ENCODE results near the gene PRR5.
"Not testable (repeated sequence)": the region's sequence is repeated elsewhere in the genome, so short reads cannot be mapped to it uniquely, and the experiment has no call there.

PRR5 gene

DNA sequence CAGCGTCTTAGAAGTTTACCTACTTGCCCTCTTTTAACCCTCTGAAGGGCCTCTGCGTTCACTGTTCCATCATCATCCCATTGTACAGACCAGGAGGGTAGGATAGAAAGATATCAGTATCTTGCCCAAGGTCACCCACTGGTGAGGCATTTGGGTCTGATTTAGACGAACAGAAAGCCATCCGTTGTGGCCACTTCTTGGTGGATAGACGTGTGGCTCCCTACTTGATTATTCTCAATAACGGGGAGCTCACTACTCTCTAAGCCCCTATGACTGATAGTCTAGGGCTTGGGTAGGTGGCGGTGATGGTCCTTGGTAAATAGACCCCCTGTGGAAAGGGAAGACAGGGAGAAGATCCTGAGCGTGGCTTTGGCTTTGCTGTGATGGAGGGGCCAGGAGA lies 28.6 kb upstream of the PRR5 start:
- DNase-seq (ENCODE audit: low spot score), result no peak

DNA sequence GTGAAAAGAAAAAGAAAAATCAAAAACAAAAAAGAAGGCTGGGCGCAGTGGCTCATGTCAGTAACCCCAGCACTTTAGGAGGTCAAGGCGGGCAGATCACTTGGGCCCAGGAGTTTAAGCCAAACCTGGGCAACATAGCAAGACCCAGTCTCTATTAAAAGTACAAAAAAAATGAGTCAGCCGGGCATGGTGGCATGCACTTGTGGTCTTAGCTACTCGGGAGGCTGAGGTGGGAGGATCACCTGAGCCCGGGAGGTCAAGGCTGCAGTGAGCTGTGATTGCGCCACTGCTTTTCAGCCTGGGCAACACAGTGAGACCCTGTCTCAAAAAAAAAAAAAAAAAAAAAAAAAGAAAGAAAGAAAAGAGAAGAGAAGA lies 26.0 kb upstream of the PRR5 start:
- not testable (repeated sequence) for DNase-seq (ENCODE audit: low spot score)

DNA sequence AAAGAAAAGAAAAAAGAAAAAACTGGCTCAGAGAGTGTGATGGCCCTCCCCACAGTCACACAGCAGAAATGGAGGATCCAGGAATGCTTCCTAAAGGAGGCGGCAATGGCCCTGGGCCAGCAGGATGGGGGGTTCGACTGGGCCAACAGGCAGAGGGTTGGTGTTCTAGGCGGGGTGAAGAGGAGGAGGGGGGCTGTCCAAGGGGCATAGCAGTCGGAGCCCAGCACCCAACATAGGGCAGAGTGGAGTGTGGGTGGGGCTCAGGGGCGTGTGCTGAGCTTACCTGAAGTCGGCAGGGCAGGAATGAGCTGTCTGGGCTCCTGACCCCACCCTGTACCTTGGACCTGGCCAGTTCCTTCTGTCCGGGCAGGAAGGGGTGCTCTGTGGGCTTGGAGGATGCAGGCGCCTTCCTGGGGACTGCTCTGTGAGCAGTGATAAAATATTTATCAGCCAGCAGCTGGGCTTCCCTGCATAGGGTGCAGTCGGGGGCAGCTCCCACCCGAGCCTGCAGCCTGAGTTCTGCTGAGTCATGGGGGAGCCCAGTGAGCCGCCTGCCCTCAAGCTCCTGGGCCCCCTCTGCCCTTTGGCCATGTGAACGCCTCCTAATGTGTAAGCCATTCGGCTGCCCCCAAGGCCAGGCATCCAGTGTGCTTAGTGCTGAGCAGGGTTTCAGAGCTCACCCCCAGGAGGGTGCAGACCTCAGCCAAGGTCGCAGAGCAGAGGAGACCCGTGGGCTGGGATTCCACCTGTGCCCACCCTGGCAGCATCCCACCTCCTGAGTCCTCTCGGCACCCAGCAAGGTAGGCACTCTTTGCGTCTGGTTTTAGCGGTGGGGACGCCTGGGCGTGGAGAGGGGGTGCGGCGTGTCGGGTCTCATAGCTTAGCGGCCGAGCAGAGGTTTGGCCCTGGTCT lies 25.3 kb upstream of the PRR5 start:
- DNase-seq (ENCODE audit: low spot score), result no peak

DNA sequence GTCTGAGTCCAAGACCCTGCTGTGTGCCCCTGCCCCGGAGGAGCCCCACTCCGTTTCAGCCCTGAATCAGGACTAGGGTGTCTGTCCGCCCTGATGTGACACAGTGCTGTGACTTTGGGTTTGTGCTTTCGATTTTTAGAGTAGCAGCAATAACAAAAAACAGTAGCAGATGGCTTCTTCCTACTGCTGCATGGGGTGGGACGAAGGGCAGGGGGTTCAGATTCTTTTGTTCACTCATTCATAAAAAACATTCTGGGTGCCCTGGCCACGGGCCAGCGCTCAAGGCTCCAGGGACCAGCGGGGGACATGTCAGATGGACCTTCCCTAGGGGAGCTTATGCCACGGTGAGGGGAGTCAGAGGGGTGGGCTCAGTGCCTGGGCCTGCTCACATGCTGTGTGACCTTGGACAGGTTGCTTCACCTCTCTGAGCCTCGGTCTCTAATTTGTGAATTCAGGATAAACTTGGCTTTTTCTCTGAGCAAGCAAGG lies 24.6 kb upstream of the PRR5 start:
- DNase-seq (ENCODE audit: low spot score), result no peak

DNA sequence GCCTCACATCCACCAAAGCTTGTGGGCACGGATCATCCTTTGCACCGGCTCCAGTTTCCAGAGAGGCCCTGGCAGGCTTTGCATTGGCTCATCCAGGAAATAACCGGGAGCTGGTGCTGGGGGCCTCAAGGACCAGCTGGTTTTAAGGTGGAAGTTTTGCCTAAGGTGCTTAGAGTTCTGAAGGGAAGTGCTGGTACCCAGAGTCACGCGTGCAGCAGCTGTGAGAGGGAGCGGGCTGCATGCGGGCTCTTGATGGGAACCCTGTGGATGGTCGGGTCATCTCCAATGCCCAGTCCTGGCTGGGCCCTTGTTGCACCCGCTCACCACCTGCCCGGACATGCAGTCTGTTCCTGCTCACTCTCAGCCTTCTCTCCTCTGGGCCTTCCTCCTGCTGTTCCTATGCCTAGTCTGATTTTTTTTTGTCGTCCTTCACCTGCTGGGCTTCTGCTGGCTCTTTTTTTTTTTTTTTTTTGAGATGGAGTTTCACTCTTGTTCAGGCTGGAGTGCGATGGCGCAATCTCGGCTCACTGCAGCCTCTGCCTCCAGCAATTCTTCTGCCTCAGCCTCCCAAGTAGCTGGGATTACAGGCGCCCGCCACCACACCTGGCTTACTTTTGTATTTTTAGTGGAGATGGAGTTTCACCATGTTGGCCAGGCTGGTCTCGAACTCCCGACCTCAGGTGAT lies 24.0 kb upstream of the PRR5 start:
- DNase-seq (ENCODE audit: low spot score), result no peak

DNA sequence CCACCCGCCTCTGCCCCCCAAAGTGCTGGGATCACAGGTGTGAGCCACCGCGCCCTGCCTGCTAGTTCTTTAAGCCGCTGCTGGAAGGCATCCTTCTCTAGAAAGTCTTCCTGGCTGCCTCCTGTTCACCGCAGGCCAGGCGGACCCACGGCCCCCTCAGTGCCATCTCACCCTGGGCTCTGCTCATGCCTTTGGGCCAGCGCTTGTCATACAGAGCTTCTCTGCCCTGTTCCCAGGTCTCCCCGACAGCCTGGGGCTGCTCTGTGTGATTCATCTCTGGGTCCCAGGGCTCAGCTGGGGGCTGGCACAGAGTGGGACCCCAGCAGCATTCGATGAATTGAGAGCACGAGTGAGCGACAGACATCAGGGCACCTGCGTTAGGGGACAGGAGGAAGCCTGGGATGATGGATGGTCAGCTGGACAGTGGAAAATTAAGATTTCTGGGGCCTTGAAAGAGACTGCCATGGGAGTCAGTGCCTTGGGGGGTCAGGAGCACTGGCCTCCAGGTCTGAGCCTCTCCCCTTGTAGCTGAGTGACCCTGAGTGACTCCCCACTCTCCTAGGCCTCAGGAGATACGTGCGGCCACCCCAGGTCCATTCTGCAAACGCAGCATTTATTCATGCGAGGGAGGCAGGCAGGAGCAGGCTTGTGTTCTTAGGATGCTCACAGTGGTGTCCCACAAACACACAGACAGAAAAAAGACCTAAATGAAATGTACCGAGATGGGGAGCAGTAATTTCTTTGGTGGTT lies 23.3 kb upstream of the PRR5 start:
- no peak for DNase-seq (ENCODE audit: low spot score)

DNA sequence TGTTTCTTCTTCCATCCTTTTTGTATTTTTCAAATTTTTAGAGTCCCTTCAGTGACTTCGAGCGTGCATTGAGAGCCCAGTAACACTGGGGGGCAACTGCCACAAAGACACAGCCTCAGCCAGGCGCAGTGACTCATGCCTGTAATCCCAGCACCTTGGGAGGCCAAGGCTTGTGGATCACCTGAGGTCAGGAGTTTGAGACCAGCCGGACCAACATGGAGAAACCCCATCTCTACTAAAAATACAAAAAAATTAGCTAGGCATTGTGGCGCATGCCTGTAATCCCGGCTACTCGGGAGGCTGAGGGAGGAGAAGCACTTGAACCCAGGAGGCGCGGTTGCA lies 22.7 kb upstream of the PRR5 start:
- not testable (repeated sequence) for DNase-seq (ENCODE audit: low spot score)

DNA sequence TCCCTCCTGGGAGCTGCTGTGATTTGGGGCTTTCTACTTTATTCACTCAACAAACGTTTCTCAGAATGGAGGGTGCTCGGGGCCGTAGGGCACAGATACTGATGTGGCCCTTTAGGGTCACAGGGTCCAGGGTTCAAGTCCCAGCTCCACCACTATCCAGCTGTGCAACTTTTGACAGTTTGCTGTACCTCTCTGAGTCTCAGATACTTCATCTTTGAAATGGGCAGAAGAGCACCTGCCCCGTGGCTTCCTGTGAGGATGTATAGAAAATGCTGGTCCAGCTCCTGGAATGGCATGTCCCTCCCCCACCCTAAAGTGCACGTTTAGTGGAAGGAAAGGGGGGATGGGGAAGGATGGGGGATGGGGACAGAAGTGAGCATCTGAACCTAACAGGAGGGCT lies 21.9 kb upstream of the PRR5 start:
- DNase-seq (ENCODE audit: low spot score), result no peak

DNA sequence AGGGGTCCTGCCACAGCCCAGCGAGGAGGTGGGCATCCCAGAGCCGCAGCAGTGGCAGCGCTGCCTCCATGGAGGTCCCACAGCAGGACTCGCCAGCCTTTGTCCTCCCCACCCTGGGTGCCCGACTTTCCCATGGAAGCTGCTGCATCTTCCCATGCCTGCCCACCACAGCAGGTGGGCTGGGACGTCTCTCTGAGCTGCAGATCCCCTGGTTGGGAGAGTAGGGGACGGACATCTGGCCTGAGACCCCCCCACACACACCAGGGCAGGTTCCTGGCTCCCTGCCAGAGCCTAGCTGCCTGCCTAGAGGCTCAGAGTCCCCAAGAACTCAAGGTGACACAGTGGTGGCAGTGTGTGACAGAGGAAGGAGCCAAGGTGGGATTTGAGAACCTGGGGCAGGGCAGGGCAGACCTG lies 21.5 kb upstream of the PRR5 start:
- no peak for DNase-seq (ENCODE audit: low spot score)

DNA sequence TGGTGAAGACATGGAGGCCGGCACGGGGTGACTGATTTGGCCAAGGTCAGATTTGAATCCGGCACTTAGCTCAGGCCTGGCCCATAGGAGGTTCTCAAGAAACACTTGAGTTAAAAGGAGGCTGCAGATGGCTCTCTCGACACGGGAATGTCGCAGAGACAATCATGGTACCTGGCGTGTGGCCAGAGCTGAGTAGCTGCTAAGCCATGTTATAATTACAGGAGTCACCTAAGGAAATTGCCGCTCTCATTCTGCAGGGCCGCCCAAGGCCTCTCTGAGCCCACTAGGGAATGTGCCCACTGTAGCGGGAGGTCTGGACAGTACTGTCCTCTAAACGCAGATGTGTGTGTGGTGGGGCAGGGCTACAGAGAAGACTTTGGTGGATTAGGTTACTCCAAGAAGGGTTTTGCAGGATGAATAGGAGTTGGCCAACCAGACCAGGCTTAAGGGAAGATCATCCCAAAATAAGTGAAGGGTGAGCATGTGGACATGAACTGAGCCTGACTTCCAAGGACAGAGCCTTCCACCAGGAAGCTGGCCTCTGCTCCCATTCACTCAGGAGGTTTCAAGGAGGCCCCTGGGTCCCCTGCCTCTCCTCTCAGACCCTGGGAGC lies 19.3 kb upstream of the PRR5 start:
- no peak for DNase-seq (ENCODE audit: low spot score)

DNA sequence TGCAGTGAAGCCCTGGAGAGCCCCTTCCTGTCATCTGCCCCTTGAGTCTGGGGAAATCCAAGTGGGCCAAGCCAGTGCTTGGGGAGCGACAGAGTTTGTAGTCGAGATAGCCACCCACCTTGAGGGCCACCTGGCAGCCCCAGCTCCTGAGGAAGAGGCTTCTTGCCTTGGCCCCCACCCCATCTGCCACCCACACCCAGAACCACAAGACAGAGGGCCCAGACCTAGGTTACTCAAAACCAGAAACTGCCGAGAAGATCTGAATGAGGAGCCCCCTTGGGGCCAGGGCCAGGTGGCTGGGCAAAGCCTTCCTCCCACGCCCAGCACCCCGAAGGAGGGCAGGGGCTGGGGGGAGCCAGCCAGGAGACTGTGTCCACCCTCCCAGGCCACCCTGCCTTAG lies 18.8 kb upstream of the PRR5 start:
- peak; percentile 70 for DNase-seq (ENCODE audit: low spot score)

DNA sequence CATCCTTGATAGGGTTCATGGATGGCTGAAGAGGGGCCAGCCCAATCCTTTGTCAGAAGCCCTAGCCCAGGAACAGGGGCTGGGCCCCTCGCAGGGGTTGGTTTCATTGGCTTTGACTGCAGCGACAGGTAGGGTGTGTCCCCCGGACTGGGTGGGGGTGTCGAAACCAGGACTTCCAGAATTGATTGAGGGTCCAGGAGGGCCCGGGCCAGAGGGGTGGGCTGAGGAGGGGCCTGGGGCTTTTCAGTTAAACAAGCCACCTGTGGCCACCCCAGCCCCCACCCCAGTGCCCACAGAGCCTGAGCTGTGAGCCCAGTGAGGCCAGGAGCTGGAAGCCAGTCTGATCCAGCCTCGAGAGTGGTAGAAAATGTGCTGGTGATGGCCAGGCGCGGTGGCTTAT lies 18.1 kb upstream of the PRR5 start:
- no peak for DNase-seq (ENCODE audit: low spot score)

DNA sequence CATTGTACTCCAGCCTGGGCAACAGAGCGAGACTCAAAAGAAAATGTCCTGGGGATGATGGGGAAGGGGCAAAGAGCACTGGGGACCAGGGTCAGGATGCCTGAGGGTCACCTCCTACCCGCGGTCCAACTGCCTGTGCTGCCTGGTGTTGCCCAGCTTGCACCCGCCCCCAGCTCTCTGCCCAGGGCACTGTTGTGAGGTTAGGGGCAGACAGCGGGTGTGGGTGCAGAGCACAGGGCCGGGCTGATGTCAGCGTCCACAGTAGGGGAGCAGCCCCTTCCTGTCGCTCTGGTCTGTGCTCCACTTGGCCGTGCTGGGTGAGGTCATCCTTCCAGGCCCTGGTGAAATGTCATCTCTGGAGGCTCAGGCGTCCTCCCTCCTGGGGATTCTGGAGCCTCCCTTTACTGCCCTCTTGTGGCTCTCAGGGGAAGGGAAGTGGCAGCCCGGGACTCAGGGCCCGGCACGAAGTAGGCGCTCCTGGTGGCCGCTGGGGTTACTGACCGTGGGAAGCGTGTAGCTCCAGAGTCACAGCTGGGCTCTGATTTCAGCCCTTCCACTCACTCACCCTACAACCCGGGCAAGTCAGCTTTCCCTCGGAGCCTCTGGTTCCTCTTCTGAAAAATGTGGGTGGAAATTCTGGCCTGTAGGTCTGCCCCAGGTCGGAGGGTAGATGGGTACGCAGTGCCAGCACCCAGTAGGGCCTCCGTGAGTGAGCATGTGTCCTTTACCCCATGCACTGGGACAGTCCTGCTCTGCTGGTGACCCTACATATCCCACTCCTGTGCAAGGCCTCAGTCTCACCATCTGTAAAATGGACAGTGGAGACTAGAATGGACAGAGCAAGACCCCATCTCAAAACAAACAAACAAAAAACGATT lies 17.3 kb upstream of the PRR5 start:
- DNase-seq (ENCODE audit: low spot score), result peak; percentile 92

DNA sequence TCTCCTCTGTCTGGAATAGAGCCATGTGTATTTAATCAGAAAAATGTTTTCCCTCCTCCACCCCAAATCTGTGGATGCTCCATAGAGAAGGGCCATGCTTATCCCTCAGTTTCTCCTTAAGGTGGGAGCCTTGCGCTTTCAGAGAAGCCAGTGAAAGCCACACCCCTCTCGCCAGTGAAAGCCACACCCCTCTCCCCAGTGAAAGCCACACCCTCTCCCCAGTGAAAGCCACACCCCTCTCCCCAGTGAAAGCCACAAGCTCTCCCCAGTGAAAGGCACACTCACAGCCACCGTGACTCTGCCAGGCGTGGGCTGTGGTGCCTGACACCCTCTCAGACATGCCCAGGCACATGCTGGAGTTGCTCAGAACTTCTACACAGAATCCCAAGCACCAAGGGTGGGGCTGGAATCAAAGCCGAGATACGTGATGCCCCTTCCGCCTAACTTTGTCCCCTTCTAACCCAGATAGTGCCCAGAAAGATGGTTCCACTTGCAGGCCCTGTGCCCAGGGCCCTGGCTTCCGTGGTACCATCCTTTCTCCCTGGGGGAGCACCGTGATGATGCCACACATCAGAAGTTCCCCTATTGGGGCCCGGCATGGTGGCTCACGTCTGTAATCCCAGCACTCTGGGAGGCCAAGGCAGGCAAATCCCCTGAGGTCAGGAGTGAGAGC lies 16.5 kb upstream of the PRR5 start:
- peak; percentile 89 for DNase-seq (ENCODE audit: low spot score)

DNA sequence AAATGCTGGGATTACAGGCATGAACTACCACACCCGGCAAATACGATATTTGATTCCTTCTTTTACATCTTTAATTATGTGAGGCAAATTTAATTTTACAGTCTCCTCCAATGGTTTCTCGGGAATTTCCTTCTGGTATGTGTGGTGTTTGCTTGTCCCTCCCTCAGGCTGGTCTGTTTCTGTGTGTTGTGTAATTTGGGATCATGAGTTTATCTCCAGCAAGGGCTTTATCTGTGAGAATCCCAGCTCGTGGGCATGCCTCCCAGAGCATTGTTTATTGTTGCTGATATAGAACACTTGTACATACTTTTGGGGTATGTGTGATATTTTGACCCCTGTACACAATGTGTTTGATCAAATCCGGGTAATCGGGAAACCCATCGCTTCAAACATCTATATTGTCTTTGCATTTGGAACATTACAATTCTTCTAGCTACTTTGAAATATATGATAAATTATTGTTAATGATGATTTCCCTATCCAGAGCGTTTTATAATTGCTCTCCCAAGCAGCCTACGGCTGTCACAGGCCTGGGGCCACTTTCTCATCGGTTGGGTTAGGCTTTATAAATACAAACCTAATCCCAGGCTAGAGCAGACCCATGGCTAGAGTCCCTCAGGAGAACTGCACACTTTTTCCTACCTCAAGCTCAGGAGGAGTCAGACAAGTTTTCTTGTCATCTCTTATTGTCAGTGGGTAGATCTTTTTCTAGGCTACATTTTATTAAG lies 15.0 kb upstream of the PRR5 start:
- DNase-seq (ENCODE audit: low spot score), result no peak

DNA sequence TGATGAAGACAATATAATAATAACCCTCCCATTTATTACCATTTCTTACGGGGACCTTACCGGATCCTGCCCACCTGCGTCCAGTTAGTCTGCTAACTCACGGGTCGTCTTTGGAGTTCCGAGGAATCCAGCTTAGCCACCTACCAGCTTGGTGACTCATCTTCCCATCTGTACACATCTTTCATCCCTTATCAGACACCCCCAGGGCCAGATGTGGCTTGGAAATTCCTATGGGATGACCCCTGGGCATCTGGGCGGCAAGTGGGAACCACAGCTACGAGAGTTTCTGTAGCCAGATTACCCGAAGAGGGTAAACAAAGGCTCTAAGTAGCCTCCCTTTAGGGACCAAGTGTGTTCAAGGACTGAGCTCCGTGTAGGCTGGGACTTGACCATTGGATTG lies 12.8 kb upstream of the PRR5 start:
- DNase-seq (ENCODE audit: low spot score), result no peak

DNA sequence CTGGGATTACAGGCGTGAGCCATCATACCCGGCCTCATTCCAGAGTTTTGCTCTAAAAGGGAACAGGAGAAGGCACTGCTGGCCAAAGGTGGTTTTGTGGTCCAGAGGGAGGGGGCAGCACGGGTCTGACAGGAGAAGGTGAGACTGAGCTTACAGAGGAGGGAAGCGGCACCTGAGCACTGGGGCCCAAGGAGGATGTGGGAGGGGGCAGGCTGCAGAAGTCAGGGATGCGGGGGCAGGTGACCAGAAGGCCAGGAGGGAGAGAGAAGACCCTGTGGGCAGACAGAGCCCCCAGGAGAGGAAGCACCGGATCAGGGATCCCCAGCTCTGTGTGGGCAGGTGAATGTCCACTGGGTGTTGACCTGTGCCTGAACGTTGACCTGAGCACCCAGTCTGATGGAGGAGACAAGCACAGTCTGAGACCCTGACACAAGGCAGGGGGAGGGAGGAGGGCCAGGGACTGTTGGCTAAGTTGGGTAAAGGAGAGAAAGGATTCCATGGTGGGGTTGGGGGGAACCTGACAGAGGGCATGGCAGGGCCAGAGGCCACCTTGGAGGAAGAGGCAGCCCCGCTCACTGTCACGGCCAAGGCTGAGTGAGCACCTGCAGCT lies 12.0 kb upstream of the PRR5 start:
- DNase-seq (ENCODE audit: low spot score), result no peak

DNA sequence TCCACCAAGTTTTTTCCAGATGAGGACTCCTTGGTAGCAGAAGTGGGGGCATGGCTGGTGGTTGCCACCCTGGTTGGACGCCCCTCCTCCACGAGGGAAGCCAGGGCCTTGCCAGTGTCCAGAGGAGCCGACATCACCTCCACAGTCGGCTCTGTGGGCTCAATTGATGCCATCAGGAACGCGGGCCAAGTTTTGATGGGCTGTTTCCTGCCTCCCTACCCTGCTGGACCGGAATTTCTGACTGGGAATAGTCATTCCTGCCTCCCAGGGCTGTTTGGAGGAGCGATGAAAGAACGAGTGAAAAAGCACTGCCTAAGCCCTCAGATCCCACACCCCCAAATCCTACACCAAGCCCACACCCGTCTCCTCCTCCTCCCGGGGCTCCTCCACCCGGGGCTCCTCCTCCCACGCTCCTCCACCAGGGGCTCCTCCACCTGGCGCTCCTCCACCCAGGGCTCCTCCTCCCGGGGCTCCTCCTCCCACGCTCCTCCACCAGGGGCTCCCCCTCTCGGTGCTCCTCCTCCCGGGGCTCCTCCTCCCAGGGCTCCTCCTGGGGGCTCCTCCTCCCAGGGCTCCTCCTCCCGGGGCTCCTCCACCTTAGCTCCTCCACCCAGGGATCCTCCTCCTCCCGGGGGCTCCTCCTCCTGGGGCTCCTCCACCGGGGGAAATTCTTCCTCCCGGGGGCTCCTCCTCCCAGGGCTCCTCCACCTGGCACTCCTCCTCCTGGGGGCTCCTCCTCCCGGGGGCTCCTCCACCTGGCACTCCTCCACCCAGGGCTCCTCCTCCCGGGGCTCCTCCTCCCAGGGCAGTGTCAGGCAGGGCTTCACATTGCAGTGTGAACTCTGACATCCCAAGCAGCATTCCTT lies 10.0 kb upstream of the PRR5 start:
- no peak for DNase-seq (ENCODE audit: low spot score)

DNA sequence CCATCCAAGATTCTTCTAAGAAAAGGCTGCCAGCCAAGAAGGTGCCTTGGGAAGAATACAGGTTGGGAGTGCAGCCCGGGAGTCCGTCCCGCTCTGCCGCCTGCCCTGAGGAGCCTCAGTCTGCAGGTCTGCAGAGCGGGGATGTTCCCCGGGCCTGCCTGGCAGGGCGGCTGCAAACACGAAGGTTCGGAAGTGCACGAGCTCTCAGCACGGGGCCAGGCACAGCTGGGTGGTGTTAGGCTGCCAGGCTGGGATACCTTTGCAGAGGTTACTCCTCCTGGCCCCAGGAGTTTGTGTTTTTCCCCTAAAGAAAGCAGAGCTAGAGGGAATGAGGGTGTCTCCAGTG lies 9.4 kb upstream of the PRR5 start:
- no peak for DNase-seq (ENCODE audit: low spot score)

Data from activated CD4-positive, alpha-beta T cell treated with anti-CD3 and anti-CD28 coated beads, Interleukin-2, Interleukin-4, amounts not matched to agents 100 ng/mL and 50 ng/mL, durations not matched to agents 16 hours and 8 hours (primary cell).